SW480 (cell line): Measurements from ENCODE around the gene MIB1.

Experiments
- DNase-seq: peaks from one replicate; pipeline ENCODE4 v3.0.0-alpha.2; 2016; ENCODE audit warnings: low spot score

MIB1 gene

GRCh38 chr18:21820033-21820810 lies 79.6 kb downstream of the MIB1 start:
- DNase-seq: peak; percentile 41

GRCh38 chr18:21820811-21821143 lies 80.2 kb downstream of the MIB1 start:
- no peak for DNase-seq

GRCh38 chr18:21823848-21824247 lies 83.3 kb downstream of the MIB1 start:
- no peak for DNase-seq

- no peak for DNase-seq
Observed at GRCh38 chr18:21826196-21826595, 85.6 kb downstream of the MIB1 start.

GRCh38 chr18:21826641-21827302 lies 86.2 kb downstream of the MIB1 start:
- DNase-seq: no peak

GRCh38 chr18:21830532-21830931 lies 89.9 kb downstream of the MIB1 start:
- DNase-seq: no peak

- no peak for DNase-seq
Observed at GRCh38 chr18:21831413-21831831, 90.8 kb downstream of the MIB1 start.

- DNase-seq: no peak
Observed at GRCh38 chr18:21833604-21834298, 93.2 kb downstream of the MIB1 start.

- no peak for DNase-seq
Observed at GRCh38 chr18:21834299-21834660, 93.7 kb downstream of the MIB1 start.

- no peak for DNase-seq
Observed at GRCh38 chr18:21841570-21841969, 101.0 kb downstream of the MIB1 start.

- DNase-seq: no peak
Observed at GRCh38 chr18:21843341-21843740, 102.7 kb downstream of the MIB1 start.

- no peak for DNase-seq
Observed at GRCh38 chr18:21851327-21851961, 110.9 kb downstream of the MIB1 start.

- DNase-seq: no peak
Observed at GRCh38 chr18:21853016-21853415, 112.4 kb downstream of the MIB1 start.

GRCh38 chr18:21853775-21854552 lies 113.4 kb downstream of the MIB1 start:
- no peak for DNase-seq

GRCh38 chr18:21855432-21855831 lies 114.8 kb downstream of the MIB1 start:
- DNase-seq: no peak

- no peak for DNase-seq
Observed at GRCh38 chr18:21857871-21858270, 117.3 kb downstream of the MIB1 start.

- no peak for DNase-seq
Observed at GRCh38 chr18:21858544-21858943, 118.0 kb downstream of the MIB1 start.

- DNase-seq: no peak
Observed at GRCh38 chr18:21864386-21864785, 123.8 kb downstream of the MIB1 start.

GRCh38 chr18:21865043-21865442 lies 124.5 kb downstream of the MIB1 start:
- DNase-seq: no peak

GRCh38 chr18:21868770-21869169 lies 128.2 kb downstream of the MIB1 start:
- no peak for DNase-seq

- DNase-seq: no peak
Observed at GRCh38 chr18:21889570-21889969, 149.0 kb downstream of the MIB1 start.
